AG09319 (cell line): ENCODE measurements around the gene FBXL3.

Experiments
- DNase-seq: peaks from one replicate; pipeline ENCODE4 v3.0.0-alpha.2; 2010; ENCODE audit warnings: low read depth; ENCODE audit errors: extremely low read depth
- CTCF ChIP-seq: IDR thresholded peaks from 2 replicates; pipeline ENCODE4 v1.5.1; 2011; ENCODE audit warnings: low read depth, mild to moderate bottlenecking, inconsistent platforms, low read length, moderate library complexity

Gene FBXL3

GRCh38 chr13:77056382-77056781, 29.4 kb upstream of the FBXL3 start:
- DNase-seq: no peak
- peak; percentile 1; the same call in 1 of the 2 replicates for TF ChIP-seq CTCF

GRCh38 chr13:77055158-77055557, 28.2 kb upstream of the FBXL3 start:
- DNase-seq: no peak
- no peak for TF ChIP-seq CTCF

GRCh38 chr13:77053192-77053591, 26.2 kb upstream of the FBXL3 start:
- no peak for DNase-seq
- no peak for TF ChIP-seq CTCF

- DNase-seq: no peak
- no peak for TF ChIP-seq CTCF
These were observed 21.7 kb upstream of the FBXL3 start for GRCh38 chr13:77048681-77049080.

- TF ChIP-seq CTCF: no peak
- DNase-seq: no peak
These were observed 20.8 kb upstream of the FBXL3 start for GRCh38 chr13:77047649-77048343.

GRCh38 chr13:77042566-77043177, 15.7 kb upstream of the FBXL3 start:
- no peak for TF ChIP-seq CTCF
- DNase-seq: no peak

- TF ChIP-seq CTCF: no peak
- DNase-seq: no peak
These were observed 13.9 kb upstream of the FBXL3 start for GRCh38 chr13:77040835-77041234.
